GM12892 (cell line): ENCODE results near the gene ATP13A2.

ENCODE experiments used
- DNase-seq: peaks from one replicate; pipeline ENCODE4 v3.0.0; 2011; ENCODE audit not compliant: insufficient read length
- FAIRE-seq: peaks from 2 replicates; lab custom pipeline; 2011; peaks lifted over from hg19 to GRCh38; lab: Jason Lieb, UNC
- POLR2A ChIP-seq: IDR thresholded peaks from 2 replicates; pipeline ENCODE4 v1.6.1; 2011; ENCODE audit warnings: low read depth, low read length, control low read depth
- POLR2AphosphoS5 ChIP-seq: IDR thresholded peaks from 2 replicates; pipeline ENCODE4 v1.6.1; 2011; ENCODE audit warnings: low read depth, low read length, control low read depth
- TAF1 ChIP-seq: IDR thresholded peaks from 2 replicates; pipeline ENCODE4 v1.6.1; 2011; ENCODE audit warnings: low read depth, mild to moderate bottlenecking, control low read depth, low read length, borderline replicate concordance

Gene ATP13A2

DNA sequence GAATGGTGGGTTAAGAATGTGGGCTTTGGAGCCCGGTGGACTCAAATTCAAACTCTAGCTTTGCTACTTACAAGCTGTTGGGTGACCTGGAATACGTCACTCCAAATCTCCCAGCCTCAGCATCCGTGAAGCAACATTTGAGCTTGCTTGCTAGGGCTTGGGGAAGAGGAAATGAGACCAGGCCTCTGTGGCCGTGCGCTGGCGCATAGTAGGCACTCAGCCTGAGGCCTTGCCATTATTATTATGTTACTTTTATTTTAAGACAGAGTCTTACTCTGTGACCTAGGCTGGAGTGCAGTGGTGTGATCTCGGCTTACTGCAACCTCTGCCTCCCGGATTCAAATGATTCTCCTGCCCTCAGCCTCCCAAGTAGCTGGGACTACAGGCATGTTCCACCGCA lies 19.1 kb downstream of the ATP13A2 start:
- TF ChIP-seq TAF1 (no peak), POLR2A (no peak), POLR2AphosphoS5 (no peak)
- FAIRE-seq, result no peak
- DNase-seq, result no peak

DNA sequence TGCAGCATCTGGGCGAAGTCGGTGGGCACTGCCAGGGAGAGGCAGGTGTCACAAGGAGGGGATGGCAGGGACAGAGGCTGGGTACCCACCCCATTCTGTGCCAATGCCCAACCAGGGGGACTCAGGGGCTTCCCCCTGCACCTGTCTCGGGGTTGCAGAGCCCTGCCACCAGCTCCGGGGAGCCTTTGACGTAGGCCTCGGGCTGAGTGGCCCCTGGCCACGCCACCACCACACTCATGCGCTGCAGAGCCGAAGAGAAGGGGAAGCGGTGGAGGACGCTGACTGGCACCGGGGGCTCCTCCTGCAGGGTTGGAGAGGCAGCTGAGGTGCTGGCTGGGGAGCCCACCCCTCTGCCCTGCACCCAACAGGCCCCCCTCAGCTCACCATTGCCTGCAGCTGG lies 19.6 kb downstream of the ATP13A2 start:
- TF ChIP-seq POLR2A (no peak), POLR2AphosphoS5 (no peak), TAF1 (no peak)

DNA sequence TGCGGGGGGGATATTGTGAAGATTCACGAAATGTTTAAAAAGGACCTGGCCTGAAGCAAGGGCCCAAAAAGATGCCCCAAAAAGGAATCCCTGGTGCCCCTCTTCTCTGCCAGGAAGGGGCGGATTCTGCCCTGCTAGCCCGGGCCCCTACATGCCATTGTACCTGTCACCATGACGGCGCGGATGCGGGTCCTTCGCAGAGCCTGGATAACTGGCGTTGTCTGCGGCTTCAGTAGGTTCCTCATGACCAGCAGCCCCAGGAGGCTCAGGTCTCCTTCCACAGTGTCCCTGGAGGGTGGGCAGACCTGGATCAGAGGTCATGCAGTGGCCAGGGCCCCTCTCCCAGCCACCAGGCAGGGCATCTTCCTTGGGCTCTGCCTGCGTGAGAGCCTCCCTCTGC lies 20.2 kb downstream of the ATP13A2 start:
- FAIRE-seq (no peak), DNase-seq (no peak)
- TF ChIP-seq TAF1 (no peak), POLR2A (no peak), POLR2AphosphoS5 (no peak)

More for the DNA sequence above, 19.6 kb downstream of the ATP13A2 start:
- FAIRE-seq (no peak), DNase-seq (no peak)

DNA sequence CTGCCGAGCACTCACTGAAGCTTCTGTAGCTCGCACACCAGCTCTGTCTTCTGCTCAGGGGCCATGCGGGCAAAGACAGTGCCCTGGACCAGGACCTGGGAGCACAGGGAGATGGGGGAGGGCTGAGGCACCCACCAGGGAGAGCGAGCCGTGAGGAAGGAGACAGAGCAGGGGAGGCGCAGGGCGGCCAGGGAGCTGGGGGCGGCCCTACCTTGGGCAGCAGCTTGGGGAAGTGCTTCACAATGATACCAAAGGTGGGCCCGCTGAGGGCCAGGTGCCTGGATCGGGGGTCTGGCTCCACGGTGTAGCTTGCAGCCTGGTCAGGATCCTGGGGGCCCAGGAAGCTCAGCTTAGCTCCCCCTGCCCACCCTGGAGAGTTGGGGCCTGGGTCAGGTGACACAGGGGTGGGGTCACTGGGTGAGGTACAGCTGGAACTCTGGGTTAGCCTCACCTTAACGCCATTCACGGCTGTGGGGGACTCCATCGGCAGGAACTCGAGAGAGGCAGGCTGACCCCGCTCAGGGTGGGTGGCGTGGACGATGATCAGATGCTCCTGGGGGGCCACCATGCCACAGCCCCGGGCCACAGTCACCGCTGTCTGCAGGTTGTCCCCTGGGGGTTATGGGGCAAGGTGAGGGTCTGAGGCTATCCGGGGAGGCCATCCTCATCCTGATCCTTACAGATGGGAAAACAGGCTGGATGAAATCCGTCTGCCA lies 21.9 kb downstream of the ATP13A2 start:
- TF ChIP-seq POLR2A, result no peak
- TF ChIP-seq TAF1, result no peak
- no peak for TF ChIP-seq POLR2AphosphoS5
- FAIRE-seq, result no peak
- no peak for DNase-seq

DNA sequence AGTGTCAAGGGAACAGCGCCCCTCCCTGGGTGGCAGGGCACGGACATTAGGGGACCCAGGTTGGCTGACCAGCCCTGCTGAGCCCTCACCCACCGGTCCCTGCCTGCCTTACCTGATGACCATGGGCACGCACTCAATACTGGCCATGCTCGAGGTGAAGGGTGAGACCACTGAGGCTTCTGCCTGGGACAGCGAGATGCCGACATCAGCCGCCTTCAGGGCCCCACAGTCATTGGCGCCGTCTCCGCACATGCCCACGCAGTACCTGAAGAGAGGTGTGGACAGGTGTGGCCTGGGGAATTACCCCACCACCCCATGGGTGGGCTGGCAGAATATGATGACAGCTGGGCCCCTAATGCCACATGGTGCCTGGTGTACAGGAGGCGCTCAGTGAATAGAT lies 23.5 kb downstream of the ATP13A2 start:
- TF ChIP-seq POLR2A, result no peak
- no peak for TF ChIP-seq TAF1
- no peak for TF ChIP-seq POLR2AphosphoS5
- FAIRE-seq (no peak), DNase-seq (no peak)

DNA sequence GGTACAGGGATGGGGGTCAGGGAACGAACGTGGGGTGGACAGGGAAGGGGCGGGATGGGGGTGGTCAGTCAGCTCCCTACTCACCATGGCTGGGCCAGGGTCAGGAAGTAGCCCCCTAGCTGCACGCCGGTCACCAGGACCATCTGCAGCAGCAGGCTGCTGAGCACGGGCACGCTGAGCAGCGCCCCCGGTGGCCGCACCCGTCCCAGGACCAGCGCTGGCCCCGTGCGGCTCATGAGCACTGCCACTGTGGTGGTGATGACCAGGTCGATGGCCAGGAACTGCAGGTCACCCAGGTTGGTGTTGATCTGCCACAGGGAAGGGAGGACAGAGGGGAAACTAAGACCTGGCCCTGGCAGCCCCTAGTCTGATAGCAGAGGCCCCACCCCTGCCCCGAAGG lies 24.8 kb downstream of the ATP13A2 start:
- FAIRE-seq, result no peak
- no peak for DNase-seq

DNA sequence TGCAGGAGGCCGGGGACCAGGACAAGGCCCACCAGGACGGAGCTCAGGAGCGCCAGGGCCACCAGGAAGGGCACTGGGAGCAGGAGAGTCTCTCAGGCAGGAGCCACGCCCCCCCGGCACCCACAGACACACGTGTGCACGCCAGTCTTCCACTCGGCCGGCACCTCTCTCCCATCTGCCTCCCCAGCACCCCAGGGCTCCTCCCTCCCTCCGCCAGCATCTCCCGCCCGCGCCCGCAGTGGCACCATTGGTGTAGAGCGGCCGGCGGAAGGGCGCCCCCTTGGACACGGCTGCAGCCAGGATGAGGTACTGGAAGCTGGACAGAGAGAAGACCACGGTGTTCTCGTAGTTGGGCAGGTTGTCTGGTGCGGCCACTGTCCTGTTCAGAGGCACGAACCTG lies 25.2 kb downstream of the ATP13A2 start:
- no peak for FAIRE-seq
- no peak for TF ChIP-seq POLR2AphosphoS5
- no peak for TF ChIP-seq POLR2A
- TF ChIP-seq TAF1, result no peak
- DNase-seq, result no peak

More for the DNA sequence above, 24.8 kb downstream of the ATP13A2 start:
- no peak for TF ChIP-seq POLR2AphosphoS5
- TF ChIP-seq POLR2A, result no peak
- no peak for TF ChIP-seq TAF1

DNA sequence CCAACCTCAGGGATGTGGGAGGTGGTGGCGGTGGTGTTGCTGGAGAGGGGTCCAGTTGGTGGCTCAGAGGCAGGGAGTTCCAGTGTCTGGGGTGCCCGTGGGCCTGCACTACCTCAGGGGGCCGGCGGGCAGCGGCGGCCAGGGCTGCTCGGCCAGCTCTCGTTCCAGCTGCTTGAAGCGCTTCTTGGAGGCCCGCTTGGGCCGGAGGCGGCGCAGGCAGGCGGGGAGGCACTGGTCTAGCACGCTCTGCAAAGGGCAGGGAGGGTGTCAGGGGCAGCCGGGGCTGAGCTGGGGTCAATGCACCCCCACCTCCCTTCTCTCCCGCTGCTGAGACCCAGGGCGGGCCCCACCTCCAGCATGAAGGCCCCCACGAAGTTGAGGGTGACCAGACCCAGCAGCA lies 25.6 kb downstream of the ATP13A2 start:
- TF ChIP-seq TAF1 (no peak), POLR2AphosphoS5 (no peak), POLR2A (no peak)
- FAIRE-seq, result no peak
- no peak for DNase-seq

GRCh38 chr1:16984717-16985116 lies 27.0 kb downstream of the ATP13A2 start:
- TF ChIP-seq POLR2AphosphoS5, result no peak
- no peak for TF ChIP-seq POLR2A
- TF ChIP-seq TAF1, result no peak
- no peak for FAIRE-seq
- no peak for DNase-seq

- TF ChIP-seq POLR2A (no peak), POLR2AphosphoS5 (no peak), TAF1 (no peak)
- FAIRE-seq, result no peak
Measured at GRCh38 chr1:16983649-16984048, 28.1 kb downstream of the ATP13A2 start.

GRCh38 chr1:16982902-16983301 lies 28.8 kb downstream of the ATP13A2 start:
- TF ChIP-seq POLR2A, result no peak
- TF ChIP-seq POLR2AphosphoS5, result no peak
- TF ChIP-seq TAF1, result no peak
- no peak for FAIRE-seq
- no peak for DNase-seq

More at GRCh38 chr1:16983649-16984048, 28.1 kb downstream of the ATP13A2 start:
- DNase-seq, result no peak

DNA sequence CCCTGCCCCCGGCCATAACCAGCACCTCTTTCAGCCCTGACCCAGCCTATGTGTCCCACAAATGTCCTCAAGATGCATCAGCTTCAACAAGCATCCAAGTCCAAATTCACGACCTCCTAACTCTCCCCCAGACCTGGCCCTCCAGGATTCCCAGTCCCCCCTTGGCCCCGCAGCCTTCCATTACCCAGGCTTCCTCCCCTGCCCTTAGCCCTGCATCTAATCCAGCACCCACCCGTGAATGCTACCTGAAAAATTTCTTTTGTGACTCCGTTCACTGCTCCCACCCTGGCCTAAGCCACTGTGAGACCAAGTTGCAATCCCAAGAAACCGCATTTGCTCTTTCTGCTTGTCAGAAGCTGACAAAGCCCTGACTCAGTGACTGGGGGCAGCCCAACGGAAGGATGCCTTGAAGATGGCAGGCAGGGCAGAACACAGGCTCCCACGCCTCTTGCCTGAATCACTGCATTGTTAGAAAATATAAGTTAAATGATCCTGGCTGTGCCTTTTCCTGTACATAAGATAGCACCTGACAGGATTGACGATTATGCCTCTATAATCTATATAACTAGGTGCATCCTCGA lies 30.4 kb downstream of the ATP13A2 start:
- no peak for DNase-seq
- no peak for FAIRE-seq
- no peak for TF ChIP-seq POLR2AphosphoS5
- TF ChIP-seq TAF1, result no peak
- no peak for TF ChIP-seq POLR2A
